ENCODE data around the gene DNAH8. TPM values are rescaled to one million over a fixed set of nuclear protein-coding genes. Genes with fewer than 3 reads are reported as not detected.

The DNAH8 gene
- total and polyA plus RNA-seq, 4 experiments from 2014 or later = 0.04 to 0.17 (median 0.09) TPM; not detected in 1

- no peak for DNase-seq
- H3K27me3 ChIP-seq (ENCODE audit: insufficient read depth, low read length) = peaks cover 18% of the 10 kb centered on the region
- CTCF ChIA-PET (ENCODE audit: partially characterized antibody) = no interaction called here
- intact Hi-C loops (cut with micrococcal nuclease) = no loop called here
- Mint-ChIP-seq H3K27me3 (peaks cover 20 to 50% of the 10 kb centered on the region in 2 donors), H3K9me3 (no peaks in the 10 kb centered on the region), H3K27ac (peak overlapping the region in 2 of 7 donors; percentile 2 to 39), H3K4me3 (no peak overlapping the region), H3K4me1 (peaks cover 11 to 31% (median 20%) of the 10 kb centered on the region in 4 donors), H3K36me3 (no peaks in the 10 kb centered on the region)
- peaks cover 13% of the 10 kb centered on the region for H3K4me1 ChIP-seq (ENCODE audit: insufficient read depth, low read length)
- POLR2A ChIA-PET (ENCODE audit: partially characterized antibody) = no interaction called here
- H3K9me3 ChIP-seq (ENCODE audit: control insufficient read depth in 1 of 2, low read length in 2 of 2) = no peaks in the 10 kb centered on the region
- H3K27ac ChIP-seq (ENCODE audit: low read depth, low read length) = no peak overlapping the region
- no peak overlapping the region for H3K4me3 ChIP-seq (ENCODE audit: low read length in 2 of 2)
- no peaks in the 10 kb centered on the region for H3K36me3 ChIP-seq (ENCODE audit: insufficient read depth, low read length)
Measured at GRCh38 chr6:39051399-39052122, 336.4 kb downstream of the DNAH8 start.

GRCh38 chr6:39053016-39053624, 338.0 kb downstream of the DNAH8 start:
- ChIA-PET CTCF (ENCODE audit: partially characterized antibody) (no interaction called here), POLR2A (ENCODE audit: partially characterized antibody) (no interaction called here)
- DNase-seq = no peak
- Mint-ChIP-seq H3K27ac (no peak overlapping the region), H3K36me3 (no peaks in the 10 kb centered on the region), H3K4me3 (no peak overlapping the region), H3K27me3 (peaks cover 11 to 44% of the 10 kb centered on the region in 2 donors), H3K9me3 (no peaks in the 10 kb centered on the region), H3K4me1 (peaks cover 11 to 25% (median 17%) of the 10 kb centered on the region in 4 donors)
- Histone ChIP-seq H3K36me3 (ENCODE audit: insufficient read depth, low read length) (no peaks in the 10 kb centered on the region), H3K27ac (ENCODE audit: low read depth, low read length) (no peak overlapping the region), H3K4me3 (ENCODE audit: low read length in 2 of 2) (no peak overlapping the region), H3K27me3 (ENCODE audit: insufficient read depth, low read length) (peaks cover 5% of the 10 kb centered on the region), H3K4me1 (ENCODE audit: insufficient read depth, low read length) (peaks cover 13% of the 10 kb centered on the region), H3K9me3 (ENCODE audit: control insufficient read depth in 1 of 2, low read length in 2 of 2) (no peaks in the 10 kb centered on the region)
- intact Hi-C loops (cut with micrococcal nuclease) = no loop called here

GRCh38 chr6:39053854-39054576, 338.9 kb downstream of the DNAH8 start:
- no peak overlapping the region for H3K4me3 ChIP-seq (ENCODE audit: low read length in 2 of 2)
- Mint-ChIP-seq H3K4me3 (no peak overlapping the region), H3K4me1 (peaks cover 11 to 25% (median 17%) of the 10 kb centered on the region in 4 donors), H3K9me3 (no peaks in the 10 kb centered on the region), H3K27ac (no peak overlapping the region), H3K27me3 (peaks cover 11 to 47% of the 10 kb centered on the region in 2 donors), H3K36me3 (no peaks in the 10 kb centered on the region)
- peaks cover 5% of the 10 kb centered on the region for H3K27me3 ChIP-seq (ENCODE audit: insufficient read depth, low read length)
- no peak for DNase-seq
- POLR2A ChIA-PET (ENCODE audit: partially characterized antibody) = no interaction called here
- peaks cover 13% of the 10 kb centered on the region for H3K4me1 ChIP-seq (ENCODE audit: insufficient read depth, low read length)
- H3K27ac ChIP-seq (ENCODE audit: low read depth, low read length) = no peak overlapping the region
- no peaks in the 10 kb centered on the region for H3K9me3 ChIP-seq (ENCODE audit: control insufficient read depth in 1 of 2, low read length in 2 of 2)
- CTCF ChIA-PET (ENCODE audit: partially characterized antibody) = no interaction called here
- intact Hi-C loops (cut with micrococcal nuclease) = no loop called here
- H3K36me3 ChIP-seq (ENCODE audit: insufficient read depth, low read length) = no peaks in the 10 kb centered on the region

GRCh38 chr6:39054577-39055142, 339.5 kb downstream of the DNAH8 start:
- Mint-ChIP-seq H3K36me3 (no peaks in the 10 kb centered on the region), H3K4me1 (peaks cover 8 to 20% (median 16%) of the 10 kb centered on the region in 4 donors), H3K9me3 (no peaks in the 10 kb centered on the region), H3K27ac (no peak overlapping the region), H3K27me3 (peaks cover 11 to 45% of the 10 kb centered on the region in 2 donors), H3K4me3 (no peak overlapping the region)
- no peaks in the 10 kb centered on the region for H3K36me3 ChIP-seq (ENCODE audit: insufficient read depth, low read length)
- DNase-seq = no peak
- CTCF ChIA-PET (ENCODE audit: partially characterized antibody) = no interaction called here
- H3K4me1 ChIP-seq (ENCODE audit: insufficient read depth, low read length) = peaks cover 13% of the 10 kb centered on the region
- no peak overlapping the region for H3K27ac ChIP-seq (ENCODE audit: low read depth, low read length)
- peaks cover 5% of the 10 kb centered on the region for H3K27me3 ChIP-seq (ENCODE audit: insufficient read depth, low read length)
- POLR2A ChIA-PET (ENCODE audit: partially characterized antibody) = no interaction called here
- no peak overlapping the region for H3K4me3 ChIP-seq (ENCODE audit: low read length in 2 of 2)
- intact Hi-C loops (cut with micrococcal nuclease) = no loop called here
- H3K9me3 ChIP-seq (ENCODE audit: control insufficient read depth in 1 of 2, low read length in 2 of 2) = no peaks in the 10 kb centered on the region

GRCh38 chr6:39055661-39056060, 340.6 kb downstream of the DNAH8 start:
- Histone ChIP-seq H3K36me3 (ENCODE audit: insufficient read depth, low read length) (no peaks in the 10 kb centered on the region), H3K9me3 (ENCODE audit: control insufficient read depth in 1 of 2, low read length in 2 of 2) (no peaks in the 10 kb centered on the region), H3K27me3 (ENCODE audit: insufficient read depth, low read length) (no peaks in the 10 kb centered on the region), H3K4me1 (ENCODE audit: insufficient read depth, low read length) (peaks cover 13% of the 10 kb centered on the region), H3K4me3 (ENCODE audit: low read length in 2 of 2) (no peak overlapping the region), H3K27ac (ENCODE audit: low read depth, low read length) (no peak overlapping the region)
- peaks cover 11 to 41% of the 10 kb centered on the region in 2 donors for H3K27me3 Mint-ChIP-seq
- CTCF ChIA-PET (ENCODE audit: partially characterized antibody) = no interaction called here
- intact Hi-C loops (cut with micrococcal nuclease) = no loop called here
- DNase-seq = no peak
- H3K4me3 Mint-ChIP-seq = no peak overlapping the region
- no peak overlapping the region for H3K27ac Mint-ChIP-seq
- no peaks in the 10 kb centered on the region for H3K36me3 Mint-ChIP-seq
- POLR2A ChIA-PET (ENCODE audit: partially characterized antibody) = no interaction called here
- H3K4me1 Mint-ChIP-seq = peaks cover 8 to 20% (median 13%) of the 10 kb centered on the region in 4 donors
- H3K9me3 Mint-ChIP-seq = no peaks in the 10 kb centered on the region

DNA sequence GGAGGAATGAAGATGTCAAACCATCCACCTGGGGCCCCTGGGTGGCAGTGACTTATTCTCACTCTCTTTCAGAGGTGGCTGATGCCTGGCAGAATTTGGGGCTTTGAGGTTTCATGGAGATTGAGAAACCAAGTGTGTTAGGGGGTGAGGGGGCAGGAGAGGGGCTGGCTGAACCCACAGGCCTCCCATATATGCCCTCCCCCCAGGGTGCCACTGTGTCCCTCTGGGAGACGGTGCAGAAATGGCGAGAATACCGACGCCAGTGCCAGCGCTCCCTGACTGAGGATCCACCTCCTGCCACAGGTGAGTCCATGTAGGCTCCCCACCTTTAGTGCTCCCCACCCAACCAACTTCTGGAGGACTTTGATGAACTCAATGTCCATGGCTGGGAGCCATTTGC, 341.1 kb downstream of the DNAH8 start:
- intact Hi-C loops (cut with micrococcal nuclease) = no loop called here
- no peak overlapping the region for H3K4me3 ChIP-seq (ENCODE audit: low read length in 2 of 2)
- no peaks in the 10 kb centered on the region for H3K36me3 ChIP-seq (ENCODE audit: insufficient read depth, low read length)
- Mint-ChIP-seq H3K36me3 (no peaks in the 10 kb centered on the region), H3K27me3 (peaks cover 12 to 41% of the 10 kb centered on the region in 2 donors), H3K9me3 (no peaks in the 10 kb centered on the region), H3K4me3 (no peak overlapping the region), H3K27ac (no peak overlapping the region), H3K4me1 (peaks cover 6 to 17% (median 10%) of the 10 kb centered on the region in 4 donors)
- H3K4me1 ChIP-seq (ENCODE audit: insufficient read depth, low read length) = peaks cover 9% of the 10 kb centered on the region
- no peak overlapping the region for H3K27ac ChIP-seq (ENCODE audit: low read depth, low read length)
- DNase-seq = no peak
- ChIA-PET CTCF (ENCODE audit: partially characterized antibody) (no interaction called here), POLR2A (ENCODE audit: partially characterized antibody) (no interaction called here)
- no peaks in the 10 kb centered on the region for H3K27me3 ChIP-seq (ENCODE audit: insufficient read depth, low read length)
- no peaks in the 10 kb centered on the region for H3K9me3 ChIP-seq (ENCODE audit: control insufficient read depth in 1 of 2, low read length in 2 of 2)

DNA sequence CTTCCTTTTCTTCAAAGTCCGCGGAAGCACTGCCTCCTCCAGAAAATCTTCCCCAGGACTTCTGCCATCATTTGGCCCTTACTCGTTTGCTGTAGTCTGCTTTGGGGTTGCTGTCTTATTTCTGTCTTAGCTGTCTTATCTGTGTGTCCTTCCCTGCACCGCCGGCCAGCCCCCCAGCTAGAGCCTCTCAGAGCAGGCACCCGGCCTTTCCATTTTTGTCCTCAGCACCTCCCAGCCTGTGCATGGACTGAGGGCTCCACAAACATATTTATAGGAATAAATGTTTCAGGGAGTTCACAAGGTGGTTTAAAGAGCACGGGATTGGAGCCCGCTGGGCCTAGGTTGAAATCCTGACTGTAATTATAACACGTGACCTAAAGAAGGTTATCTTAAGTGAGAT, 341.6 kb downstream of the DNAH8 start:
- CTCF ChIA-PET (ENCODE audit: partially characterized antibody) = no interaction called here

More for the DNA sequence above, 341.6 kb downstream of the DNAH8 start:
- no peak overlapping the region for H3K27ac ChIP-seq (ENCODE audit: low read depth, low read length)
- Mint-ChIP-seq H3K4me1 (peaks cover 3 to 12% (median 5%) of the 10 kb centered on the region in 4 donors), H3K36me3 (no peaks in the 10 kb centered on the region), H3K9me3 (no peaks in the 10 kb centered on the region), H3K27ac (no peak overlapping the region), H3K4me3 (no peak overlapping the region), H3K27me3 (peaks cover 12 to 39% of the 10 kb centered on the region in 2 donors)
- intact Hi-C loops (cut with micrococcal nuclease) = no loop called here
- H3K4me1 ChIP-seq (ENCODE audit: insufficient read depth, low read length) = peaks cover 4% of the 10 kb centered on the region
- POLR2A ChIA-PET (ENCODE audit: partially characterized antibody) = no interaction called here
- H3K36me3 ChIP-seq (ENCODE audit: insufficient read depth, low read length) = no peaks in the 10 kb centered on the region
- no peaks in the 10 kb centered on the region for H3K27me3 ChIP-seq (ENCODE audit: insufficient read depth, low read length)
- no peaks in the 10 kb centered on the region for H3K9me3 ChIP-seq (ENCODE audit: control insufficient read depth in 1 of 2, low read length in 2 of 2)
- DNase-seq = no peak
- H3K4me3 ChIP-seq (ENCODE audit: low read length in 2 of 2) = no peak overlapping the region

Data from CD4-positive, alpha-beta memory T cell (primary cell).